Nasal cavity respiratory epithelium epithelial cell of viscerocranial mucosa (primary cell): ENCODE measurements around the gene VPS37D. TPM values are rescaled to one million over a fixed set of nuclear protein-coding genes. Genes with fewer than 3 reads are reported as not detected.

Experiments used
- total RNA-seq: library from RNA; depleted of rRNA; stranded (reverse); fragments of >200 nt; gene quantifications from 2 replicates; pipeline ENCODE4 v1.2.3, GENCODE V29; 2014

Gene VPS37D, protein sequence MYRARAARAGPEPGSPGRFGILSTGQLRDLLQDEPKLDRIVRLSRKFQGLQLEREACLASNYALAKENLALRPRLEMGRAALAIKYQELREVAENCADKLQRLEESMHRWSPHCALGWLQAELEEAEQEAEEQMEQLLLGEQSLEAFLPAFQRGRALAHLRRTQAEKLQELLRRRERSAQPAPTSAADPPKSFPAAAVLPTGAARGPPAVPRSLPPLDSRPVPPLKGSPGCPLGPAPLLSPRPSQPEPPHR
- 1.0 and 1.3 TPM in 2 replicates for total RNA-seq

GRCh38 chr7:73667344-73668102 is at the start of gene VPS37D:
VPS37D (plus strand) TSS chr7:73667831; CDS start chr7:73667959, 128 bp downstream.

GRCh38 chr7:73623798-73624668 is 43.6 kb upstream of the VPS37D start, which contains the start of gene MLXIPL:
MLXIPL (minus strand) TSS chr7:73624522; CDS start chr7:73624492, 30 bp downstream.

DNA sequence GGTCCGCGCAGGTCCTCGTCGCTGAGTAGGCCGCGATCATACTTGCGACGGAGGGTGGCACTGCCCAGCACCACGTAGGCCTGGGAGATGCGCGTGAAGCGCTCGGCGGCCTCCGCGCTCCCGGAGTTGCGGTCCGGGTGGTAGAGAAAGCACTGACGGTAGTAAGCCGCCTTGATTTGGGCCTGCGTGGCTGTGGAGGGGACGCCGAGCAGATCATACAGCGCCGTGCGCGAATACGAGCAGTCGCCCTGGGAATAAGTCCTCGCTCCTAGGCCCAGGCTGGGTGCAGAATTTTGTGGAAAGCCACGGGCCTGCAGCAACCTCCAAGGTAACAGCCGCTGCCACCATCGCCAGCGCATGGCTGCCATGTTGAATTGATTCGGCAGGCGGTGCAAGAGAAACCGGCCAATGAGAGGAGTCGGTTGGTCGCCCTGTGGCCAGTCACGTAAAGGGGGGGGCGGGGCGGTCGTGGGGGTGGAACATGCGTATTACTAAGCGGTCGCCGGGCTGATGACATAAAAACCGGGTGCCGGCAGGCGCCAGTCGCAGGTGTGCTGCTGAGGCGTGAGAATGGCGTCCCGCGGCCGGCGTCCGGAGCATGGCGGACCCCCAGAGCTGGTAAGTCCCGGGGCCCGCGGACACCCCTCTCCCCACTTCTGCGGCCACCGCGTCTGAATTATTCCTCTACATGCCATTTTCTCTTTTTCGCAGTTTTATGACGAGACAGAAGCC is 15.6 kb downstream of the VPS37D start, which contains the start of the genes BUD23 and DNAJC30:
BUD23 (plus strand) TSS at position 542 of the 732 bp plus-strand sequence; CDS start at position 571, 29 bp downstream.
DNAJC30 (minus strand) TSS at position 398 of the 732 bp plus-strand sequence; CDS start at position 368, 30 bp downstream.

DNA sequence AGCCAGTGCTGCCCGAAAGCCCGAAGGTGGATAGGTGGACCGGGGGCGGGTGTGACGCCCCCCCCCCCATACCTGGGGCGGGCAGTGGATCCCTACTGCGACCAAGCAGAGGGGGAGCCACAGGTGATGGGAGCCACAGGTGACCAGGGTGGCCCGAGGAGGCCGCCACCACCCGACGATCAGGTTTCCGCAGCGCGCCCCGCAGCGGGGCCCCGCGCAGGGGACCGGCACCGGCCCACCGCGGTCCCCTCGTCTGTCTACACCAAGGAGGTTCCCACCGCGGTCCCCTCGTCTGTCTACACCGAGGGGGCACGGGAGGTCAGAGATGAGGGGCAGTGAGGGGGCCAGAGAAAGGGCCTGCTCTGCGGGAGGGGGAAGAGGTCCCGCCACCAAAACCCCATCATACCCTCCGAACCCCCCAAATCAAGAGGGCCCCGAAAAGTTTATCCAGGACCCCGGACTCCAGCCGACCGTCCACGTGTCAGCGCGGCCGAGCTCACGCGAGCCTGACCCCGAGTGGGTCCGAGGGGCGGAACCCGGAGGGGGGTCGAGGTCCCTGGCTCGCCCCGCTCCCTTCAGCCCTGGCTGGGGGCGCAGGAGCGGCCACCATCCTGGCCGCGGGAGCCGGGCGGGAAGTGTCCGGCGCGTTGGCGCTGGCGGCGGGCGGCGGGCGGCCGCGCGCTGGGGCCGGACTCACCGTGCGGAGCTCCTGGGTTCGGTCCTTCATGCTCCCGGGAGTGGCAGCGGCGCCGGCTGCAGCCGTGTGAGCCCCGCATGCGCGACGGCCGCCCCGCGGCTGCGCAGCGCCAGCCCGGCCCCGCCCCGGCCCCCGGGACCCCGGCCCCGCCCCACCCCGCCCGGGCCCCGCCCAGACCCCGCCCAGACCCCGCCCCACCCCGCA is 51.5 kb downstream of the VPS37D start, which contains the start of gene STX1A:
STX1A (minus strand) TSS at position 765 of the 901 bp plus-strand sequence; CDS start at position 727, 38 bp downstream.

Other genes starting within 250 kb of the VPS37D start
- 0.68 and 1.1 TPM in 2 replicates for gene FZD9, start 234.1 kb upstream of the VPS37D start, total RNA-seq
- gene BAZ1B, start 145.5 kb upstream of the VPS37D start, total RNA-seq, result 72.1 and 93.0 TPM in 2 replicates
- 20.6 and 26.0 TPM in 2 replicates for gene BCL7B, start 110.1 kb upstream of the VPS37D start, total RNA-seq
- 80.7 and 93.0 TPM in 2 replicates for gene TBL2, start 89.3 kb upstream of the VPS37D start, total RNA-seq
- 0.14 and 0.34 TPM in 2 replicates for gene MLXIPL, start 43.3 kb upstream of the VPS37D start, total RNA-seq
- gene DNAJC30, start 15.6 kb downstream of the VPS37D start, total RNA-seq, result 1.0 and 1.6 TPM in 2 replicates
- 43.3 and 81.0 TPM in 2 replicates for gene BUD23, start 15.8 kb downstream of the VPS37D start, total RNA-seq
- 8.2 and 18.2 TPM in 2 replicates for gene STX1A, start 51.8 kb downstream of the VPS37D start, total RNA-seq
- gene ABHD11, start 71.0 kb downstream of the VPS37D start, total RNA-seq, result 5.1 and 9.8 TPM in 2 replicates
- gene CLDN3, start 102.4 kb downstream of the VPS37D start, total RNA-seq, result not detected in 2 replicates
- 44.1 and 64.8 TPM in 2 replicates for gene CLDN4, start 163.2 kb downstream of the VPS37D start, total RNA-seq
- 3.1 and 4.4 TPM in 2 replicates for gene METTL27, start 174.7 kb downstream of the VPS37D start, total RNA-seq
- gene TMEM270, start 193.3 kb downstream of the VPS37D start, total RNA-seq, result not detected in 2 replicates